Liver (tissue), 3 donors: ENCODE results near the gene ZSWIM6.

Experiments used
- HNF4A ChIP-seq, 2 donors: conservative IDR thresholded peaks; 2 replicates each; pipeline ENCODE4 v1.6.1; 2016; ENCODE audit warnings: antibody characterized with exemption in 2 of 2, mild to moderate bottlenecking in 2 of 2
- TF ChIP-seq, protein P1 (sequence below): fragments of 150-350 bp; IDR thresholded peaks from 2 replicates; pipeline ENCODE4 v1.5.1; 2017; ENCODE audit warnings: improper control_type of control experiment, low read depth, low read length; ENCODE audit not compliant: missing input control
- TF ChIP-seq, protein P2 (sequence below): IDR thresholded peaks from 2 replicates; pipeline ENCODE4 v1.6.1; 2016; ENCODE audit warnings: antibody characterized with exemption
- donor health status: healthy.
- donor health status: healthy.

DNA sequence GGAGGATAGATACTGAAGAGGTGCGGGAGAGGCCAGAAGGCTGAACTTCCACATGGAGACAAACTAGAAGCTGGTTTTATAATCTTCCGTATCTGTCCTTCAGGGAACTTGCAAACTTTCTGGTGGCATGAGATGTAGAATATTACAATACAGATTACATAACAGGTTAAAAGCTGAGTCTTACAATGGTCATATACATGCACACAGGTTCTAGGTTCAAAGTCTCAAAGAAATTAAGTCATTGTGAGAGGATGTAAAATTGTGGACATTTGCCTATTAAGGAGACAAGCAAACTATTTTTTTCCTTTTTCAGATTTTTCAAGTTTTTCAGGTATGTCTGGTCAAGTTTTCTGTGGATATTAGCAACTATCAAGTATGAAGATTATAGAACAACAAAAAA lies 10.4 kb upstream of the ZSWIM6 start:
- TF ChIP-seq, protein P1, sequence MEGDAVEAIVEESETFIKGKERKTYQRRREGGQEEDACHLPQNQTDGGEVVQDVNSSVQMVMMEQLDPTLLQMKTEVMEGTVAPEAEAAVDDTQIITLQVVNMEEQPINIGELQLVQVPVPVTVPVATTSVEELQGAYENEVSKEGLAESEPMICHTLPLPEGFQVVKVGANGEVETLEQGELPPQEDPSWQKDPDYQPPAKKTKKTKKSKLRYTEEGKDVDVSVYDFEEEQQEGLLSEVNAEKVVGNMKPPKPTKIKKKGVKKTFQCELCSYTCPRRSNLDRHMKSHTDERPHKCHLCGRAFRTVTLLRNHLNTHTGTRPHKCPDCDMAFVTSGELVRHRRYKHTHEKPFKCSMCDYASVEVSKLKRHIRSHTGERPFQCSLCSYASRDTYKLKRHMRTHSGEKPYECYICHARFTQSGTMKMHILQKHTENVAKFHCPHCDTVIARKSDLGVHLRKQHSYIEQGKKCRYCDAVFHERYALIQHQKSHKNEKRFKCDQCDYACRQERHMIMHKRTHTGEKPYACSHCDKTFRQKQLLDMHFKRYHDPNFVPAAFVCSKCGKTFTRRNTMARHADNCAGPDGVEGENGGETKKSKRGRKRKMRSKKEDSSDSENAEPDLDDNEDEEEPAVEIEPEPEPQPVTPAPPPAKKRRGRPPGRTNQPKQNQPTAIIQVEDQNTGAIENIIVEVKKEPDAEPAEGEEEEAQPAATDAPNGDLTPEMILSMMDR = no peak
- TF ChIP-seq HNF4A (conservative IDR thresholded peaks at IDR 0.05) = no peak
- TF ChIP-seq, protein P2, sequence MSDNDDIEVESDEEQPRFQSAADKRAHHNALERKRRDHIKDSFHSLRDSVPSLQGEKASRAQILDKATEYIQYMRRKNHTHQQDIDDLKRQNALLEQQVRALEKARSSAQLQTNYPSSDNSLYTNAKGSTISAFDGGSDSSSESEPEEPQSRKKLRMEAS = no peak
